Skeletal muscle satellite cell (primary cell): ENCODE data around the gene NR4A2.
"Not testable (repeated sequence)": the region's sequence is repeated elsewhere in the genome, so short reads cannot be mapped to it uniquely, and the experiment has no call there.

ENCODE experiments used
- H3K27me3 ChIP-seq: 2 replicates; pipeline ENCODE4 v1.7.0; 2013; ENCODE audit warnings: low read length; ENCODE audit not compliant: control insufficient read depth, insufficient read depth
- H3K36me3 ChIP-seq: 2 replicates; pipeline ENCODE4 v1.7.0; 2013; ENCODE audit warnings: mild to moderate bottlenecking, control low read depth, low read length; ENCODE audit not compliant: insufficient read depth
- H3K4me1 ChIP-seq: 2 replicates; pipeline ENCODE4 v1.7.0; 2013; ENCODE audit warnings: low read length; ENCODE audit not compliant: control insufficient read depth, insufficient read depth
- H3K4me2 ChIP-seq: 2 replicates; pipeline ENCODE4 v1.7.0; 2013; ENCODE audit warnings: mild to moderate bottlenecking, low read length
- H3K4me3 ChIP-seq: 2 replicates; pipeline ENCODE4 v1.7.0; 2013; ENCODE audit warnings: low read length
- H3K9ac ChIP-seq: 2 replicates; pipeline ENCODE4 v1.7.0; 2013; ENCODE audit warnings: mild to moderate bottlenecking, low read depth, low read length, moderate library complexity
- H3K9me3 ChIP-seq: replicated peaks from 2 replicates; pipeline ENCODE4 v1.7.0; 2013; ENCODE audit warnings: mild to moderate bottlenecking, control low read depth, low read length

Gene NR4A2

DNA sequence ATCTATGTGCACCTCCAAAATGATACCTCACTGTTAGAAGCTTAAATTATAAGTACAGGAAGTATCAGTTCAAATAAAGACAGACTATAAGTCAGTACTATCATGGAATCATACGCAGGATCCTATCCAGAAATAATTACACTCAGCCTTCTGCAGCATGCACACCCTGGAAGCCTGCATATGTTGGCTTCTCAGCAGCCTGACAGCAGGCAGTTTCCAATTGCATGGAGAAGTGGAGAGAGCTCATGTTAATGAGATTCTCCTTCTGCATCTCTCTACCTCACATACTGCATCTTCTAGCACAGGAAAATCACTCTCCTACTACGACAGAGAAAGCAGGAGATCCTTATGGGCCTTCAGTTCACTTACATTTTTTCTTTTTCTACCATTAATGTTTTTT is 20.5 kb downstream of the NR4A2 start:
- no peak overlapping the region for H3K4me3 ChIP-seq
- no peaks in the 10 kb centered on the region for H3K9me3 ChIP-seq
- no peak overlapping the region for H3K4me2 ChIP-seq
- H3K4me1 ChIP-seq: no peaks in the 10 kb centered on the region
- peaks cover 4% of the 10 kb centered on the region for H3K27me3 ChIP-seq
- H3K36me3 ChIP-seq: no peaks in the 10 kb centered on the region
- no peak overlapping the region for H3K9ac ChIP-seq

DNA sequence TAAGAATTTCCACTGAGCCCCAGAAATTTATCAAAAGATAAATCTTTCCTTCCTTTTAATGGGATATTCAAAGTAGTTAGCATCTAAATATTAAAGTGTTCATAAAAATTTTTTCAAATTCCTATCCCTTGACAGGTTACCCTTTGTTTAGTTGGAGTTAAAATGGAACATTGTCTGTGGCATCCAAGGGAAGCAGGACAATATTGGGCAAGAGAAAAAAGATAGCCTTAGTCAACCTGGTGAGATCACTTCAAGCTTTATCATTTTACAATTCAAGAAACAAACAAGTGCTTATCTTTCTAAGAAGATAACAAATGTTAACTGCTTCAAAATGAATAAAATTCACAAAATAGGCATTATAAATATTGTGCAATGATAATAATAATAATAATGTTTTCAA is 21.7 kb downstream of the NR4A2 start:
- Histone ChIP-seq H3K4me3 (no peak overlapping the region), H3K9me3 (no peaks in the 10 kb centered on the region), H3K36me3 (no peaks in the 10 kb centered on the region), H3K9ac (no peak overlapping the region), H3K4me1 (no peaks in the 10 kb centered on the region), H3K4me2 (no peak overlapping the region), H3K27me3 (peaks cover 4% of the 10 kb centered on the region)

DNA sequence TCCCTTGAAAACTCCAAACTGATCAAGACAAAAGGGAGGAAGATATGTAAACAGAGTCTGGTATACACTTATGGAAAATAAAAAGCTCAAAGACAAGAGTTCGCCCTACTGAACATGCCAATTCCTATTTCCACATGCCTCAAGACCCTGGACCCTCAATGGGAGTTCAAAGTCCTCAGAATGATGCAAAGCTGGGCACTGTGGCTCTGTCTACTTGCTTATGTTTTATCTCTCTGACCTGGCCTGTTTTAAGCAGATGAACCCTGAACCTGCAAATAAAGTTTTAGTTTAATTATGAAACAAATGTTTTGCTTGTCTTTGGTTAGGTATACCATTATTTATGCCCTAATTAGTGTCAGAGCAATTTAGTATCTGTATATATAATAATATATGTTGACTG is 22.6 kb downstream of the NR4A2 start:
- H3K27me3 ChIP-seq: peaks cover 4% of the 10 kb centered on the region
- H3K4me1 ChIP-seq: no peaks in the 10 kb centered on the region
- H3K36me3 ChIP-seq: no peaks in the 10 kb centered on the region
- no peaks in the 10 kb centered on the region for H3K9me3 ChIP-seq
- no peak overlapping the region for H3K9ac ChIP-seq
- H3K4me3 ChIP-seq: no peak overlapping the region
- H3K4me2 ChIP-seq: no peak overlapping the region

DNA sequence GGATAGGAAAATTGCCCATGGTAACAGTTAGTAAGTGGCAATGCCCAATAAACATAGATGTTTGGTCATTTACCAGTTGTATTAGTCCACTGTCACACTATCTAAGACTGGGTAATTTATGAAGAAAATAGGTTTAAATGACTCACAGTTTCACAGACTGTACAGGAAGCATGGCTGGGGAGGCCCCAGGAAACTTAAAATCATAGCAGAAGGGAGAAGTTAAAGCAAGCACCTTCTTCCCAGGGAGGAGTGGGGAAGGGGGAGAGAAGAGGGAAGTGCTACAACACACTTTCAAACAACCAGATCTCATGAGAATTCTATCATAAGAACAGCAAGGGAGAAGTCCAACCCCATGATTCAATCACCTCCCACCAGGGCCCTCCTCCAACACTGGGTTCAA is 23.4 kb downstream of the NR4A2 start:
- no peaks in the 10 kb centered on the region for H3K36me3 ChIP-seq
- no peak overlapping the region for H3K9ac ChIP-seq
- H3K4me1 ChIP-seq: no peaks in the 10 kb centered on the region
- no peaks in the 10 kb centered on the region for H3K9me3 ChIP-seq
- no peak overlapping the region for H3K4me2 ChIP-seq
- no peaks in the 10 kb centered on the region for H3K27me3 ChIP-seq
- no peak overlapping the region for H3K4me3 ChIP-seq

DNA sequence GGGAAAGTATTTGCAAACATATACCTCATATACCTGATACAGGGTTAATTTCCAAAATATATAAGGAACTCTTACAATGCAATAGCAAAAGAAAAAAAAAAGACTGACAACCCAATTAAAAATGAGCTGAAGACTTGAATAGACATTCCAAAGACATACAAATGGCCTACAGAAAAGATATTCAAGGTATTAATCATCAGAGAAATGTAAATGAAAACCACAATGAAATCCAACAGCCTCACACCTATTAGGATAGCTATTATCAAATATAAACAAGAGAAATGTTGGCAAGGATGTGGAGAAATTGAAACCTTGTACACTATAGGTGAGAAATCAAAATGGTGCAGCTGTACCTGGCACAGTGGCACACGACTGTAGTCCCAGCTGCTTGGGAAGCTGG is 25.7 kb downstream of the NR4A2 start:
- no peaks in the 10 kb centered on the region for H3K27me3 ChIP-seq
- no peak overlapping the region for H3K9ac ChIP-seq
- H3K4me1 ChIP-seq: no peaks in the 10 kb centered on the region
- H3K36me3 ChIP-seq: no peaks in the 10 kb centered on the region
- H3K9me3 ChIP-seq: no peaks in the 10 kb centered on the region
- no peak overlapping the region for H3K4me2 ChIP-seq
- no peak overlapping the region for H3K4me3 ChIP-seq

DNA sequence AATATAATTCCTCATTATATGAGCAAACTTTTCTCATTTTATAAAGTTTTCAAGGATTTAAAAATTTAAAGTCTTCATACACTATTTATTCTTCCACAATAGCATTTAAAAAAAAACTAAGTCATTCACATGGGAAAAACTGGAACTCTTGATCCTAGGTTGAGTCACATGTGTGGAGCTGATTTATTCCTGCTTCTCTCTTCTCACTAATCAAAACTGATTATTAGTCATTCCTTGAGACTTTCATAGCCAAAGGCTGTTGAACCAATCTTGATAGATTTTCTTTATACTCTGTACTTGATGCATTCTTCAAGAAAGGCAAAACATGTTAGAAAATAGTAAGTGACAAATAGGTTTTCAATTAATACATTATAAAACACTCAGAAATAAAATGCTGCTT is 27.4 kb downstream of the NR4A2 start:
- Histone ChIP-seq H3K27me3 (no peaks in the 10 kb centered on the region), H3K9ac (no peak overlapping the region), H3K4me3 (no peak overlapping the region), H3K9me3 (no peaks in the 10 kb centered on the region), H3K4me1 (no peaks in the 10 kb centered on the region), H3K36me3 (no peaks in the 10 kb centered on the region), H3K4me2 (no peak overlapping the region)

DNA sequence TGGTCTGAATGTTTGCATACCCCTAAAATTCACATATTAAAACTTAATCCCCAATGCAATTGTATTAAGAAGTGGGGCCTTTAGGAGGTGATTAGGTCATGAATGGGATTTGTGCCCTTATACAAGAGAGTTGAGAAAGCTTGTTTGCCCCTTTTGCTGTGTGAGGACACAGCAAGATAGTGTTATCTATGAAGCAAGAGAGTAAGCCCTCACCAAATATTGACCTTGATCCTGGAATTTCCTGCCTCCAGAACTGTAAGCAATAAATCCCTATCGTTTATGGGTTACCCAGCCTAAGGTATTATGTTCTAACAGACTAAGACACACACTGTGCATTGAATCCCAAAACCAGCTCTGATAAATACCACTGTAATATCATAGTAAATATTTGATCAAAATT is 32.2 kb downstream of the NR4A2 start:
- Histone ChIP-seq H3K36me3 (no peaks in the 10 kb centered on the region), H3K27me3 (no peaks in the 10 kb centered on the region), H3K4me1 (no peaks in the 10 kb centered on the region), H3K9ac (no peak overlapping the region), H3K4me3 (no peak overlapping the region), H3K4me2 (no peak overlapping the region), H3K9me3 (no peaks in the 10 kb centered on the region)

DNA sequence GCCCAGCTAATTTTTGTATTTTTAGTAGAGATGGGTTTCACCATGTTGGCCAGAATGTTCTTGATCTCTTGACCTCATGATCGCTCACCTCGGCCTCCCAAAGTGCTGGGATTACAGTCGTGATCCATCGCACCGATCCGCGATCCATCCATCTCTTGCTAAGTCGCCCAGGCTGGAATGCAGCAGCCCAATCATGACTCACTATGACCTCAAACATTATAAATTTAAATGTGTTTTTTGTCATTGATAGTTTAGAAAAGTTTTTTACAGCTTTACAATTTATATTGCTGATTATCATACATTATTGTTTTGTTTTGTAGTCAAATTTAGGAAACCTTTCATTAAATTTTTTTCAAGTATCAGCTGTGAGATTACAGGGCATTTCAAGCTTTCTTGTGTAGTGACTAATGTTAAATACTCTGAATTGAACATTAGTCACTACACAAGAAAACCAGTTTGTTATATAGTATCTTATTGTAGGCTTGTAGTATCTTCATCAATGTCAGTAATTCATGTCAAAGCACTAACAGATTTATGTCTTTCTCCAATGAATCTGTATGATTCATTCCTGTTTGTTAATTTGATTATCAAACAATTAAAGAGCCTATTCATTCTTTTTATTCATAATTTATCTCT is 37.5 kb downstream of the NR4A2 start:
- Histone ChIP-seq H3K4me1 (no peaks in the 10 kb centered on the region), H3K9ac (no peak overlapping the region), H3K36me3 (no peaks in the 10 kb centered on the region), H3K4me2 (no peak overlapping the region), H3K9me3 (no peaks in the 10 kb centered on the region), H3K27me3 (no peaks in the 10 kb centered on the region), H3K4me3 (no peak overlapping the region)

DNA sequence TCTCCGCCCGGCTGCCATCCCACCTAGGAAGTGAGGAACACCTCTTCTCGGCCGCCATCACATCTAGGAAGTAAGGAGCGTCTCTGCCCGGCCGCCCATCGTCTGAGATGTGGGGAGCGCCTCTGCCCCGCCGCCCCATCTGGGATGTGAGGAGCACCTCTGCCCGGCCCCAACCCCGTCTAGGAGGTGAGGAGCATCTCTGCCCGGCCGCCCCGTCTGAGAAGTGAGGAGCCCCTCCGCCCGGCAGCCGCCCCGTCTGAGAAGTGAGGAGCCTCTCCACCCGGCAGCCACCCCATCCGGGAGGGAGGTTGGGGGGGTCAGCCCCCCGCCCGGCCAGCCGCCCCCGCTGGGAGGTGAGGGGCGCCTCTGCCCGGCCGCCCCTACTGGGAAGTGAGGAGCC is 39.1 kb downstream of the NR4A2 start:
- H3K9me3 ChIP-seq, H3K27me3 ChIP-seq: not testable (repeated sequence)

DNA sequence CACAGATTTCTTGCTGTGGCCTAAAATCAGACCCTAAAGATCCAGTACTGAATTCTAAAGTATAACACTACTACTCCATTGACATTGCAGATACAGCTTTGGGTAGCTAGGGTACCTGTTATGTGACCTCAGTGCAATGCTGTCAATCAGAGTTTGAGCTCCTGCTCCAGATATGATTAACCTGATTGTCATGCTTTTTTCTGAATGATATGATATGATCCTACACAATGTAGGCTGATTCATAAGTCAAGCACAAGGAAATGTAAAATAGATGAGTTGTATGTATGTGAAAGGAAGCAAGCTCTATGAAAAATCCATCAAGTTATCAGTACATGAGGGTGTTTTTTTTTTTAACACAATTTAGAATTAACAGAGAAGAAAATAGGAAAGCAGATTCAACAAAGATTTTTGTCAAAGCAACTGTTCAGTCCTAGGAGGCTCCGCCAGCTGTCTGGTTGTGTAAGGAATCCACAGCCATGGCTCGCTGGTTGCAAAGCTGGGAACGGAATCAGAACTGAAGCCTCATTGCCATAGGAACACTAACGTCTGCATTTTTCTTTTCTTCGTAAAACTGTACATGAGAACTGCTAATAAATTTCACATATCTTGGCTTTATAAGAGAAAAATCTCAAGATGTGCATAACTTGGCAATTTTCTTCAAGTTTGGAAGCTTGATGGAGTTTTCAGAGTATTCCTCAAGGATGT is 52.9 kb downstream of the NR4A2 start:
- Histone ChIP-seq H3K4me2 (no peak overlapping the region), H3K27me3 (no peaks in the 10 kb centered on the region), H3K4me1 (no peaks in the 10 kb centered on the region), H3K36me3 (no peaks in the 10 kb centered on the region), H3K9me3 (no peaks in the 10 kb centered on the region), H3K4me3 (no peak overlapping the region), H3K9ac (no peak overlapping the region)

More for the DNA sequence above, 39.1 kb downstream of the NR4A2 start:
- H3K4me2 ChIP-seq, H3K9ac ChIP-seq, H3K36me3 ChIP-seq, H3K4me1 ChIP-seq, H3K4me3 ChIP-seq: not testable (repeated sequence)
